GM12874 (cell line): ENCODE measurements around the gene COMMD3.

ENCODE experiments used
- TF ChIP-seq, protein P1 (sequence below): IDR thresholded peaks from 2 replicates; pipeline ENCODE4 v1.5.1; 2011; ENCODE audit warnings: low read depth, mild to moderate bottlenecking, control low read depth, low read length, moderate library complexity; ENCODE audit not compliant: insufficient read depth

The COMMD3 gene

DNA sequence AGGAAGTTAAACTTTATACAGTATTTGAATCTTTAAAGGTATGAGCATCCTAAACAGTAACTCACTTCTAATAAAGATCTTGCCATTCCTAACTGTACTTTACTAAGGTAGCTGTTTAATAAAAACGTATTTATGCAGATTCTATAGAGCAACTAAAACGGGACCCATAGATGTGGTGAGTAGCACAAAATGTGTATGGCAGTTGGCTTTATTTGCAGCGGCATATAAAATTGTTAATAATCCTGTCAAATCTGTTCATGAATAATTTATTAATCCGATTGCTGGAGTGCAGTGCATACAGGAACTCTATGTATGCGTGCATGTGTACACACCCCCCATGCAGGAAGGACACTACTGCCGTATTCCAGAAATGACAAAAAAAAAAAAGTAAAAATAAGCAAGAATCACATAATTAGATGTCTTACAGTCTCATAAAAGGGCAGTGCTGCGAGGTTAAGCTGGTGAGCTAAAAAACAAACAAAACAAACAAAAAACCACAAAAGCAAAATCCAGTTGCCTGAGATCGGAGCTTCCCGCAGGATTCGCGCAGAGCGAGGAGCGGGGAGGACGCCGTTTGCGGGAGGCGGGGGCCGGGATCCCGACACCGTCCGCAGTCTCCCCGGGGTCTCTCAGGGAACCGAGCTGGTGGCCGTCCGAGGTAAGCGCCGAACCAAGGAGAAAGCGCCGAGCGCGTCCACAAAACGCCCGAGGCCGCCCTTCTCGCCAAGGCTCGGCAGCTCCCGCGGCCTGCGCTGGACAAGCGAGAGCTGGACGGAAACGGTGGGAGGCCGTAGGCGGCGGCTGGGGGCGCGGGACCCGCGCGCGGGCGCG is 518 bp upstream of the COMMD3 start:
- TF ChIP-seq, protein P1, sequence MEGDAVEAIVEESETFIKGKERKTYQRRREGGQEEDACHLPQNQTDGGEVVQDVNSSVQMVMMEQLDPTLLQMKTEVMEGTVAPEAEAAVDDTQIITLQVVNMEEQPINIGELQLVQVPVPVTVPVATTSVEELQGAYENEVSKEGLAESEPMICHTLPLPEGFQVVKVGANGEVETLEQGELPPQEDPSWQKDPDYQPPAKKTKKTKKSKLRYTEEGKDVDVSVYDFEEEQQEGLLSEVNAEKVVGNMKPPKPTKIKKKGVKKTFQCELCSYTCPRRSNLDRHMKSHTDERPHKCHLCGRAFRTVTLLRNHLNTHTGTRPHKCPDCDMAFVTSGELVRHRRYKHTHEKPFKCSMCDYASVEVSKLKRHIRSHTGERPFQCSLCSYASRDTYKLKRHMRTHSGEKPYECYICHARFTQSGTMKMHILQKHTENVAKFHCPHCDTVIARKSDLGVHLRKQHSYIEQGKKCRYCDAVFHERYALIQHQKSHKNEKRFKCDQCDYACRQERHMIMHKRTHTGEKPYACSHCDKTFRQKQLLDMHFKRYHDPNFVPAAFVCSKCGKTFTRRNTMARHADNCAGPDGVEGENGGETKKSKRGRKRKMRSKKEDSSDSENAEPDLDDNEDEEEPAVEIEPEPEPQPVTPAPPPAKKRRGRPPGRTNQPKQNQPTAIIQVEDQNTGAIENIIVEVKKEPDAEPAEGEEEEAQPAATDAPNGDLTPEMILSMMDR: no peak

DNA sequence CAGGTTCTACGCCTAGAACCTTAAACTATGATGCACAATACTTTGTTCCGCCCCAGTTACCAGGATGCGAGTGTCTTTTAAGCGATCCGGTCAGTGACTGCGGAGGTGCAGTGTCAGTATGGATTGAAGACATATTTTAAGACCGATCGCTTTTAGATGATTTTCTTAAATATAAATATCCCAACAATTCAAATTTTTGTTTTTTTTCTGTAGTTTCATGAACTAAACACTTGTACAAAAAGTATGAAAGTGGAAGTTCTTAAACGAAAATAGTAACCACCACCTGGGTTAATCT is 835 bp downstream of the COMMD3 start:
- TF ChIP-seq, protein P1: no peak

DNA sequence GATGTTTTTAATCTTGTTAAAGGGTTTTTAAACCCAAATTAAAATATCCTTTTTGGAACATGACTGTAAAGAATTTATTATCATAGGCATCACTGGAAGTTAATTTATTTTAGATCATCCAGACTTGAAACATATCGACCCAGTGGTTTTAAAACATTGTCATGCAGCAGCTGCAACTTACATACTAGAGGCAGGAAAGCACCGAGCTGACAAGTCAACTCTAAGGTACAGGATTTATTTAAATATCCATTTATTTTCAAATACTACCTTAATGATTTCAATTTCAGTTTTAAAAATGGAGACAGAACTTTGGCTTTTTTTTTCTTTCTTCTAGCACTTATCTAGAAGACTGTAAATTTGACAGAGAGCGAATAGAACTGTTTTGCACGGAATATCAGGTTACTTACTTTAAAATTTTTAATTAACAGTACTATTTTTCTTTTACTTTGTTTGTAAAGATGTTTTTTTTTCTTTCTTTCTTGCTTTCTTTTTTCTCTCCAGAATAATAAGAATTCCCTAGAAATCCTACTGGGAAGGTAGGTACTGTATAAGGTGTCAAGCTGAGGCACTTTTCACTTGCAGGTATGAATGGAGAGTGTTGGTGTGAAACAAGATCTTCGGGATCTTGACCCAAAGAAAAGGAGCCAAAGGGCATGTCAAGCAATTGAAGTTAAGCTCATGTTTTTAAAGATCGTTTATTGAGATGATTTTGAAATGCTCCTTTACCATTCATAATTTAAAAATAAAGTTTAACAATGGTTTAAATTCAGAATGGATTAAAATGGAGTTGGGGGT is 1.8 kb downstream of the COMMD3 start:
- TF ChIP-seq, protein P1: no peak

DNA sequence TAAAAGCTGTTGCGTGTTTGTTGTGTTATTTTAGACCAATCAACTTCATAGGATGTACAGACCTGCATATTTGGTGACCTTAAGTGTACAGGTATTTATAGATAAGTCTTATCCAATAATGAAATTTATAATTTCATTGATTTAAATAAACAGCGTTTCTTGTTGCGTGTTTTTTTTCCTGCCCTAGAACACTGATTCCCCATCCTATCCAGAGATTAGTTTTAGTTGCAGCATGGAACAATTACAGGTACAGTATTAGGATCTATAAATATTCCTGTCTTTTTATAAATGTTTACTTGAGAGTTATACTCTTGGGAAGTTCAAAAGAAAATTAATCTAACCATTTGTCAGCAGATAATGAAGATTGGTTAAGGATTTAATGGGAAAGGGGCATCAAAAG is 2.6 kb downstream of the COMMD3 start:
- TF ChIP-seq, protein P1: no peak

DNA sequence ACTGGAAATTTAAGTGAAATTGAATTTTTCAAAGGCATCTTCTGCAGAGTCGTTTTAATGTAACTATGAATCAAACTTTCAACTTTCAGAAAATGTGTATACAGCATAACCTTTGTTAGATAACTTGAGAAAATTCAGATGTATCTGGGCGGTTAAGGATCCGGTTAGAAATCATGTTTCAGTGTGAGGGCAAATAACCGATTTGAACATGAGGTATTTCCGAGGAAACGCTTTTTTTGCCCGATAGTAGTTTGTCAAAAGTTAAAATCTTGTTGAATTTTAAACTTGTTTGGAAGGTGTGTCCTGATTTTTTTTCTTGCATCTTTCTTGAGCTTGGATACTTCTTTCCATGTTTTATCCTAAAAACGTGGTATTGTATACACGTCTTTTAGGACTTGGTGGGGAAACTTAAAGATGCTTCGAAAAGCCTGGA is 3.4 kb downstream of the COMMD3 start:
- TF ChIP-seq, protein P1: no peak

DNA sequence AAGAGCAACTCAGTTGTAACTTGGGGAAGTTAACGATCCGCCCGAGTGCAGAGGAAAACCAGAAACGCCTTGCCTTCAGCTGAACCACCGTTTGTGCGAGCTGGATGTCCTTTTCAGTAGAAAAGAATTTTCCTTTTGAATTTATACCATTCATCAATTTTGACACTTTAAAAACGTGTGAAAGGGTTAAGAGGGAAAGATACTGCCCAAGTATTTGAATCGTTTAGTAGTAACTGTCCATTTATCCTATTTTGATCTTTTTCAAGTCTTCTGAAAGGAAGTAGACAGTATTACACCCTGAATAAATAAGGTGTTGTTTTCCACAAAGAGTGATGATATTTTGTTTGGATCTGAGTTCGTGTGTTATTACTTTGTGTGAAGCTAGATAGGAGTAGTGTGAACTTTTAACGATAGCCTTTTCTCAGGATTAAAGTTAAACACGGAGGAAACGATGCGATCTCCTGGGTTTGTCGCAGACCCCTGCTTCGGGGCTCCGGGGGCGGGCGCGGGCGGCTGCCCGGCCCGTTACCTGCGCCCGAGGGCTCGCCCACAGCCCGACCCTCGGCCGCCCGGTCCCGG is 3.9 kb downstream of the COMMD3 start:
- TF ChIP-seq, protein P1: no peak

DNA sequence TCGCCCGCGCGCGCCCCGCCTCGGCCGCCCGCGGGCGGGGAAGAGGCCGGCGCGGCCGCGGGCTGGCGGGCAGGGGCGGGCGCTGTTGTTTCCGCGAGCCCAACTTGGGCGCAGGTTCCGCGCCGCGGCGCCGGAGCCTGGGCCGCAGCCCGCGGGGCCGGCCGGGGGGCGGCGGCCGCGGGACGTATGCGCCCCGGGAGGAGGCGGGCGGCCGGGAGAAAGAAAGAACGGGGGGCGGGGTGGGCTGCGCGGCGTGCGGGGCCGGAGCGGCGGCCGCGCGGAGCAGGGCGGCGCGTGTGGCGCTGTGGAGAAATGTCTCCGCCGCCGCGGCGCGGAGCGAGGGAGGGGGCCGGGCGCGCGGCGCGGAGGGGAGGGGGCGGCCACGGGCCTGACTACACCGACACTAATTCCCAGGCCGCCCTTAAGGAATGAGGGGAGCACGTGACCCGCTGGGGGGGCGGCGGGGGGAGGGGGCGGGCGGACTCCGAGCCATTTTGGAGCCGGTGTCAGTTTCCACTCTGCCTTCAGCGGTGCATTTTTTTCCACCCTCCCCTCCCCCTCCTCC is 4.5 kb downstream of the COMMD3 start, which contains the start of gene BMI1:
Gene BMI1, plus strand, starts transcription at position 509 of the 565 bp plus-strand sequence. CDS start 5,351 bp downstream, outside the sequence.
- TF ChIP-seq, protein P1: no peak
